Activated gamma-delta T cell treated with anti-CD3 and anti-CD28 coated beads, Interleukin-2, amount 50 U/mL, for 16 hours (primary cell): ENCODE results near the gene ANKRD35.

Experiments
- DNase-seq: peaks from one replicate; pipeline ENCODE4 v3.0.0-alpha.2; 2020; ENCODE audit warnings: low read depth

The ANKRD35 gene

DNA sequence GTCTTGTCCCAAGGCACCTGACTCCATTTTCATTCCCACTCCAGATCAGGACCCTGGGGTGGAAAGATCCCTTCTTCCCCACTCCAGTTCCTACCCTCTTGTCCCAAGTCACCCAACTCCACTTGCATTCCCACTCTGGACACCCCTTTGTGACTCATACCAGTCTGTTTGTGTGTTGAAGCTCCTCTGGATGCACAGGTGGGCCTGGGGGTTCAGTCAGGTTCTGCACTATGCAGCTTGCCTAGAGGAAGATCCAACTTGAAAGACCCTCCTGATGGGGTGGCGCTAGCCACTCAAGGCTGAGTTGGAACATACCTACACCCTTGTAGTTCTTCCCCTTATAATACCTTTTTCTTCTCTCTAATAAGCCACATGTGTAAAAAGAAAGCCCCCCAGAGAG lies 9.8 kb upstream of the ANKRD35 start:
- no peak for DNase-seq

DNA sequence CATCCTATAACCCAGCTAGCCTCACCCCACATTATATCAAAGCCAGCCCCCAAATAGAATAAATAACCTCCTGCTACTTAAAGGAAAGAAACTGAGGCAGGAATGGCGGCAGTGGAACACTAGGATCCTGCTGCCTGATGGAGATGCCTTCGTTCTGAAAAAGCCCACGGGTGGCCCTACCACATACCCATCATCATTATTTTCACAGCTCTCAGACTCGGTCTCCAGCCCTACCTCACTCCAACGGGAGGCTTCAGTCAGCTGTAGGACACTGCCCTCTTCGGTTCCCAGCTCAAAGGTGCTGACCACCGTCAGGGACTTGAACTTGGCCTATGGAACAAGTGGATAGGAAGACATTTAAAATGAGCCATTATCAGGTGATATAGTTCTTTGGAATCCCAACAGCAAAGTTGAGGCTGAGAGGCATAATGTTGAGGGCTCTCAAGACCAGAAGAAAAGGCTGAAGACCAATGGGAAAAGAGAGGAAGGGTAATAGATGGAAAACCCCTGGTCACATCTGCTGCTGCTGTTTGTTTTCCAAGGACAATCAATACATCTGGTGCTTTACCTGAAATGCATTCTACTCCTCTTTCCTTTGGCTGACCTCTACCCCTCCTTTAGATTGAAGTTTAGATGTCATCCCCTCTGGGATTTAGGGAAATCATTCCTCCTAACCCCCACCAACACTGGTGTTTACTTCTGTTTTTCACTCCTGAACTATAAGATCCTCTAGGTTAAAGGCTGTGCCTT lies 7.8 kb upstream of the ANKRD35 start:
- DNase-seq = no peak

DNA sequence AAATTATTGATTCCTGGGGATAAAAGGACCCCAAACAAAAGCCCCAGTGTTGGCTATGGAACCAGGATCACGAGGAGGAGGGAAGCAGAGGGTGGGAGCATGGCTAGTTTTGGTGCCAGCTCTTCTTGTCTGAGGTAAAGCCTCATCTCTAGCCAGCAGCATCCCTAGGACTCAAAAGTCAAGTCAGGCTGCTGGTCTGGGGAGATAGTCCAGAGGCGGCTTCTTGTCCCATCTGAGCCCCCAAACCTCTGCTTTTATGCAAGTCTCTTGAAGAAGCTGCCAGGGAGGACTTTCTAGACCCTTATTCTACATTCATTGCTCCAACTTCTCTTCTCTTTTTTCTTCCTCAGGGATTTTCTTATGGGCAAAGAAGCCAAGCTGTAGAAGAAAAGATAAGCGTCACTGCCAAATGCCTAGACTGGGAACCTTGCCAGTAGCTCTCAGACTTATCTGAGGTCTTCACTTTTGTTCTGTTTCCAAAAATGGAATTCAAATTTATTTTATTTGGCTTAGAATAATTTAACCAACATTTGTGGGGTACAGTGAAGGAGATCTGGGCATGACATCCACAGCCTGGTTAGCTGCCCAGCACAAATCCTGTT lies 6.9 kb upstream of the ANKRD35 start:
- no peak for DNase-seq

DNA sequence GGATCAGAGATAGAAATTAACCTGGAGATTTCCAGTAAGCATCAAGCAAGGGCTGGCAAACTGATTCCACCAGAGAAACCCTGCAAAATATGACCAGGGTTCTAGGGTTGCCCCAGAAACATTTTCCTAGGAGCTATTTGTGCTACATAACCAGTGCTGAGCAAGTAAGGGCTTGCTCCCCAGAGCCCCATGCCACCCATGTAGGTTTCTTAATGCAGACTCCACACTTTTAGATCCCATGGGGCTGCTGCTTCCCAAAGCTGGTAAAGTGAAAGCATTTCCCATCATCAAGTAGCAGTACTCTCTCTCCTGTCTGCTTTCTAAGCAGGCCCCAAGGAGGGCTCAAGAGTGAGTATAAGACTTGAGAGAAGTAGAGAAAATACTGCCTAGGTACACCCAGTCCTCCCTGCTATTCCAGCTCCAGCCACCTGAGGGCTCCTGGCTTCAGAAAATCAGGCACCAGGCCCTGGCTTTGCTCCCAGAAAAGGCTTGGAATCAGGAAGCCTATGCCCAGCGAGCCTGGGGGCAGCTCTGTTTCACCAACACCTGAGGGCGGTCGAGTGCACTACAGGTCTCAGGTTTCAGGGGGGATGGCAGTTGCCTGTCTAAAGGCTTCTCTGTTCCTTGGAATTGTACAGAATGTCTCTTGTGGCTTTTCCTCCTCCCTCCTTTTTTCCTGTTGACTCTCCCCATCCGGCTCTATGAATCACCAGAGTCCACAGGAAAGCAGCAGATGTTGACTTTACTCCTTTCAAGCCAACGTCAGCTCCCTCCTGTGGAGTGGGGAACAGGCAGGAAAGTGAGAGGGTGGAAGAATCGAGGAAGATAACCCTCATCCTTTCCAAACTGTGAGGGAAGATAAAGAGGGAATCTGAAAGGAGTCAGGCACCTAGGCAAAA lies 6.2 kb upstream of the ANKRD35 start:
- peak; percentile 21 for DNase-seq

DNA sequence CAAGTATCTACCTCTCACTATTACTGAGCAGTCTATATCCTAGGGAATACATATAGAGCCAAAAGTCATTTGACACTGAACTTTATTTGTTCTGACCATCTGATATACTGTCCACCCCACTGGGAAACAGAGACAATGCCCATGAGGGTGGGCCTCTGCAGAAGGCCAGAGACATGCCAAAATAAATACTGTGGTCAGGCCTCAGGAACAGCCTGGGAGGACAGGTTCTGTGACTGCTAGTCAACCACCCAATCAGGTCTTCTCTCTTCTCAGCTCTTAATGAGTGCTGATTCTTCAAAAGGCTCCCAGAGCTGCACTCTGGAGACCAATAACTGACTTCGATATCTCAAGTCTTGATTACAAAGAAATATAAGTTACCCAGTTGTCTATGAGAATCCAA lies 5.5 kb upstream of the ANKRD35 start:
- no peak for DNase-seq

DNA sequence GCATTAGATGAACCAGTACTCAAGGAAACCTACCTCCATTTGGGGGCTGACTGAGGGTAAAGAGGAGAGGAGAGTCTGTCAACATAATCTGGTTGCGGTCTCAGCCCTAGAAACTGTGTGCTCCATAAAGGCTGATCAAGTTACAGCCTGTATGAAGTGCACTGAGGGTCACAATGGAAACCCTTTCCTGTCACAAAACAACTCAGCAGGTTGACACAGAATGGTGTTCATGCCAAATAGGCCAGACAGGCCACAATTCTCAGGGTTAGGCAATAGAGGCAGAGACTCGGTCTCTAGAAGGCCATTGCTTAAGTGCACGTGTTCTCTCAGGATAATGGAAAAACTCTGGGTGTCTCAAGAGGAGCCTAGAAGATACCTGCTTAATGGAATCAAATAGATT lies 4.1 kb upstream of the ANKRD35 start:
- DNase-seq = no peak

DNA sequence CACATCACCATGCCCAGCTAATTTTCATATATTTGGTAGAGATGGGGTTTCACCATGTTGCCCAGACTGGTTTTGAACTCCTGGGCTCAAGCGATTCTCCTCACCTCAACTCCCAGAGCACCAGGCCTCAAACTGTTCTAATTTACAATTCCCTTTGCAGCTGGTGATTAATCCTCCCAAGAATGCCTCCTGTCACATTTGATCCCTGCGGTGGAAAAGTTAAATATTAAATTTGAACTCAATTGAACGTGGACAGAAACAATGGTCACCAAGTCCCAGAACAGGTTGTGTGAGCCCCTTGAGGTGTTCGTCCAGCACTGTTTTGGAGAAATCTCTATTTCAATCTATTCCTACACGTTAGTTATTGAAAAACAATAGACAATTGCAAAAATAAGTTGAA lies 2.0 kb upstream of the ANKRD35 start:
- no peak for DNase-seq

DNA sequence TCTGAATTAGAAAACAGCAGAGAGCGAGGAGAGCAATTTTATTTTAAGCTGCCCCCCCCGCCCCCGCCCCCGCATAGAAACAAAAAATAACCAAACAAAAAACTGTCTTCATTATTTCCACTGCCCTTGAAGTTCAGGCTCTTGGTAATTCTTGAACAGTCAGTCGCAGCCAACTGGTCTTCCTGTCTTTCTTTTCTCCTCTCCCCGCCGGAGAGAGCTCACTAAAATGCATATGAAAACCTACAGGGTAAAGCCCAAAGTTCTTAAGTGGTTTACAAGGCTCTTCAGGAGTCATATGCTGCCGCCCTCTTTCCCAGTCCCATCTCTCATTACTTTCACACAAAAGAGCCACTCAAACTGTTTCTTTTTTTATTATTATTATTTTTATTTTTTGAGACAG lies 1.1 kb upstream of the ANKRD35 start:
- DNase-seq = no peak

DNA sequence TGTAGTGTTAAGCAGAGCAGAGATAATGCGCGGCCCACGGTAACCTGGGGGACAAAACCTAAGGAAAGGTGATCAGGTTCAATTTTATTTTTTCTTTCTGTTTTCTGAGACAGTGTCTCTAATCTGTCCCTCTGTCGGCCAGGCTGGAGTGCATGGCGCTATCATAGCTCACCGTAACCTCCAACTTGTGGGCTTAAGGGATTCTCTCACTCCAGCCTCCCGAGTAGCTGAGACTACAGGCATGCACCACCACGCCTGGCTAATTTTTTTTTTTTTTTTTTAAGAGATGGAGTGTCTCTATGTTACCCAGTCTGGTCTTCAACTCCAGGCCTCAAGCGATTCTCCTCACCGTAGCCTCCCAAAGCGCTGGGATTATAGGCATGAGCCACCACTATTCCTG lies 724 bp upstream of the ANKRD35 start:
- no peak for DNase-seq

DNA sequence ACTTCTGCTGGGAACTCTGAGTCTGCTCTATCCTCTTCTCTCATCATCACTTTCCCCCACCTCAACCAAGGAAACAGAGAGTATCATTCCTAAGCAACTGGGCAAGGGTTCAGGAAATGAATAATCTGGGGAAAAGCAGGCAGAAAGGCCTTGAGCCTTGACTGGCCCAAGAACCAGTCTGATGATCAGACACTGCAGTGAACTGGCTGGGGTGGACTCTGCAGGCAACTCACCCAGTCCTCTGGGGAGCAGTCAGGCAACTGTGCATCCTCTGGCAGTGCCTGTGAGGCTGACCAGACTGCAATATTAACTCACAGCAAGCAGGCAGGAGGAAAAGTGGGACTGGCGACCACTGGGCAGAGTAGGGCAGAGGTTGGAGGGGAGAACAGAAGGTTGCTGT lies 991 bp downstream of the ANKRD35 start:
- DNase-seq = no peak

DNA sequence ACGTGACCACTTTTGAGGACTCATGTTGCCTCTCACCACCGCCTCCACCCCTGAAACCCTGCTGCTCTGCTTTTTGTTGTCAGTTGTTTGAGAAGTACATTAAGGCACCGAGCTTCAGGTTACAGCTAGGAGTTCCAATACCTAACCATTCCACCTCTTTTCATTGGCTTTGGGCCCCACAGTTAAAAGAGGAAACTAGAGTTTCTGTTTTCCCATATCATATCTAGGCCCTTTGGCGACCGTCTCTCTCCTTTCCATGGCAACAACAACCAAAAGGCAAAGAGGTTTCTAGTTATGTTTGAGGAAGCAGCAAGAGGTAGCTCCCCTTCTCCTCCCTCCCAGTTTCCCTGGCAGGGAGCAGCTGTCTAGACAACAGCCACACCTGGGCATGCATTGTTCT lies 5.9 kb downstream of the ANKRD35 start:
- DNase-seq = no peak

DNA sequence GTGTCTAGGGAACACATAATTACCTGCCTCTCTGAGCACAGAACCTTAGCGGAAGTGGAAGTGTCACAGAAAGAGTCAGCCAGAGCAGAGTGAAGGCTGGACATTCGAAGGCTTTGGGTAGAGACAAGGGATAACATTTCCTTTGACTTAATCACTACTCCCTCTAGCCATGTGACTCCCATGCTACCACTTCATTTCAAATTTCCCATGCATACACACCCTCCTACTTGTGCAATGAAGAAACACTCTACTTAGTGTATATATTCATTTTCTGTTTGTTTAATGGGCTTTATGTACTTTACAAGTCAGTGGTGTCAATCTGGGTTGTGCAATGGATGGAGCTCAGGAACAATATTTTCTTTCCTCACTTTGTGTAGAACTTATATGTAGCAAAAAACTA lies 6.9 kb downstream of the ANKRD35 start:
- DNase-seq = no peak

DNA sequence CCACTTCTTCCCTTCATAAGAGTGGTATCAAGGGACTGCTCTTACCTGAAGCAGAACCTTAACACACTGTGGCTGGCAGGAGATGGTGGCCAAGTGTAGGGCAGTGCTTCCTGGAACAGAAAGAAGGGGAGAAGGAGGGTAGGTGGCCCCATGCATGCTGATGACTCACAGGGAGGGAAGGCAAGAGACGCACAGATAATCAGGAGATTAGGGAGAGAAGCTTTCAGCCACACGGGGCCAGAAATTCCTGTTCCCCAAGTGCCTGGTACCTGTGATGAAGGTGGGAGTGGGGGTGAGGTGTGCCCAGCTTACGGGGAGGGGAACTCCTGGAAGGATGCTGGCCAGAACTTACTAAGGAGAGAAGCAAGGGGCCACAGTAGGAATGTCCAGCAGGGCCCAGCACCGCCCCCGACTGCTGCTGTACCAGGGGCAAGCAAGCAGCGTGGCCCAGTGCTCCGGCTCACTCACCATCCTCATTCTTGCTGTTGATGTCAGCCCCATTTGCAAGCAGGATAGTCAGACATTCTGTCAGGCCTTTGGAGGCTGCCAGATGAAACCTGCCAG lies 7.7 kb downstream of the ANKRD35 start:
- no peak for DNase-seq

DNA sequence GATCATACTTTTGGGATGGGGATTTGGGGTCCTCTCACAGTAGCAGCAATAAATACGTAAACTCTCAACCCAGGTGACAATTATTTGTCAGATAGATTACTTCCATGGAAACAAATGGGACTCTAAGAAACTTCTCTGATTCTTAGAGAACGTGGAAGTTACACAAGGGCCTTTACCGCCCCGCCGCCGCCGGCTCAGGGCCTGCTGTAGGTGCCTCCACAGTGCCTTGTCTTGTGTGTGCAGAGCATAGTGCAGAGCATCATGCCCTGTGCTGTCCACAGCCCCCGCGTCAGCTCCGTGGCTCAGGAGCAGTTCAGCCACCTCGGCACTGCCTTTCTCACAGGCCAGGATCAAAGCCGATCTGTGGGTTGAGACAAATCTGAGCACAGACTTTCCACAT lies 11.0 kb downstream of the ANKRD35 start:
- no peak for DNase-seq

DNA sequence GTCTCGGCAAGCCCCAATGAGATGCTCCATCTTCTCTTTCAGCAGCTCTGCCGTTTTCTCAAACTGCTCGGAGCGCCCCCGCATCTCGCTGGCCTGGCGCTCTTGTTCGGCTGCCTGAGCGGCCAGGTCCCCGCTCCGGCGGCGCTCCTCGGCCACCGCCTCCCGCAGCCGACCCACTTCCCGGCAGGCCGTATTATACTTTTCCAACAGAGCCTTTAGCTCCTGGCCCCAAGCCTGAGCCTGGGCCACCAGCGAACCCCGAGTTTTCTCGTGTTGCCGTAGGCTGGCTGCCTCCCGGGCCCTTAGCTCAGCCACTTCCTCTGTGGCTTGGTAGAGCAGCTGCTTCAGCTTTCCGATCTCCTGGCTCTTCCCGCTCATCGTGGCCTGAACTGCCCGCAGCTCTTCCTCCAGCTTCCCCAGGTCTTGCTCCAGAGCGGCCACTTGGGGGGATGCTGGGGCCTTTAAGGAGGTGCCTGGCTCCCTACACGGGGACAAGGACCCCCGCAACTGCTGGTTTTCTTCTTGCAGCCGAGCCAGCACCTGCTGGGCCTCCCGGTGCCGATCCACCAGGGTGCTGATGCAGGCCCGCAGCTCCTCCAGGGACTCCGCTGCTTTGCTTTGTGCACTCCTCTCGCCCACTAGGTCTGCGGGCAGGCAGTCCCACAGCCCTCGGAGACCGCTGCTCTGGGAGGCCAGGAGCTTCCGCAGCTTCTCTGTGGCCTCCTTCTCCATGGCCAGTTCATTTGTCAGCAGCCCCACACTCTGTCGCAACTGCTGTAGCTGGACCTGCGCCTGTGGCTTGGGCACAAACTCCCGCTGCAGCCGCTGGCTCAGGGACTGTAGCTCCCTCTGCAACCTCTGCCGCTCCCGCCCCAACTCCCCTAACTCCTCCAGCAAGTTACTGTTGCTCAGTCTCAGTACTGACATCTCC lies 13.4 kb downstream of the ANKRD35 start:
- no peak for DNase-seq

DNA sequence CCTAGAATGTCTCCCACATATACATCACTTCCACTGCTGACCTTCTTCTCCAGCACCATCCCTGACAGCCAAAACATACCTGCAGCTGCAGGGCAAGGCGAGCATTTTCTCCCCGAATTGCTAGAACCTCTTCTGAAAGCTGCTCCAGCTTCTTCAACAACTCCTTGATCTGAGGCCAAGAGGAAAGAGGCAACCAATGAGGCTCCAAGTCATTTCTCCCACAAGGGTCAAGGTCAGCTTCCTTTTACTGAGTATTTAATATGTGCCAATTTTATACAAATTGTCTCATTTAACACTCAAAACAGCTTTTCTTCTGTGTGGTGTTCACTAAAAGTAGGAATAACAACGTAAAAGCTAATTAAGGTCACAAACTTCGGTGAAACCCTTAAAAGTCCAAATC lies 17.4 kb downstream of the ANKRD35 start:
- no peak for DNase-seq

DNA sequence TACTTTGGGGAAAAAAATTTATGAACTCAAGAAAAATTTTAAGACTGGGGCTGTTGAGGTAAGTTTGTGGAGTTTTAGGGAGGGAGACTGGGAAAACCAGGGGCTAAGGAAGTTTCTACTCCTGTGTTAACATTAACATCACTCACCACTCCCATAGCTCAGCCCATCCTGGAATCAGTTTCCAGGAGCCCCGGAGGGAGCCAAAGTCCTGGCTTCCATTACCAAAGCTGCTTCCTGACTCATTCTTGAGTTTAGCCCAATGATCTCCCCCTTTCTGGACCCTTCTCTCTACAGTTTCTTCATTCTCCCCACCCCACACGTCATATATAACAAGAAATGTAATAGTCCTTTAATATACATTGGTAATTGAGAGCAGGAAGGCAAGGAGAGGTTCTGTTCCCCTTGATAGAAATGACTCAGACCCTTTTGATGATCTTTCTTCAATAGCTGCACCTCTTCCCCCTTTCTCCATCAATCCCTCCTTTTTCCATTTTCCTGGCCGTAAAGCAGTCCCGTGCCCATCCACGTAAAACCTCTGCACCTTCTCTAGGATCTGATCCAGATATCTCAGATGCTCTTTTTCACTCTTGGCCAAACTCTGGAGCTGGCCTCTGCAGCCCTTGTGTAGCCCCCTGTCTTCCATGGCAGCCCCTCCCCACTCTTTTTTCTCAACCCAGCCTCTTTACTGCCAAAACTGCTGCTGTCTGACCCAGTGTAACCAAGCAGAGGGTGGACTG lies 22.2 kb downstream of the ANKRD35 start:
- DNase-seq = no peak

DNA sequence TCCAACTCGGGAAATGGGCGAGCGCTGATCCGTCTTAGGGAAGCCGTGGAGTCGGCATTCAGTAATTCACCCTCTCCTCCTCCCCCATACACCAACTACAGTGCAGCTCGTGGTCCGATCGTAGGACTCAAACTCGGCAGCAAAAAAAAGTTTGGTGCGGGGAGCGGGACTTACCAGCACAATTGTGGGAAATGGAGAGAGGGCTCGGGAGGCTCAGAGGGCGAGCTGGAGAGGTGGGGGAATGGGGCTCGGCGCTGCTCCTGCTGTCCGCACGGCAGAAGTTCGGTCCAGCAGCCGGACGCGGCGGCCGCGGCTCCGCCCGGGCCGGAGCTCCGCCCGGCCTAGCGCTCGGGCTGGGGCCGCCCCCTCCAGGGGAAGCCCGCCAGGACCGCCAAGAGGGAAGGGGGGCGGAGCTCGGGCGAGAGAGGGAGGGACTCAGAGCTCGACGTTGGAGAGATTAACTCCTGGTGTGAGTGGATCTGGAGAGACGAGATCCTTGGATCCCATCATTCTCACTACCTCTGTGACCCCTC lies 26.1 kb downstream of the ANKRD35 start:
- DNase-seq = peak; percentile 65

DNA sequence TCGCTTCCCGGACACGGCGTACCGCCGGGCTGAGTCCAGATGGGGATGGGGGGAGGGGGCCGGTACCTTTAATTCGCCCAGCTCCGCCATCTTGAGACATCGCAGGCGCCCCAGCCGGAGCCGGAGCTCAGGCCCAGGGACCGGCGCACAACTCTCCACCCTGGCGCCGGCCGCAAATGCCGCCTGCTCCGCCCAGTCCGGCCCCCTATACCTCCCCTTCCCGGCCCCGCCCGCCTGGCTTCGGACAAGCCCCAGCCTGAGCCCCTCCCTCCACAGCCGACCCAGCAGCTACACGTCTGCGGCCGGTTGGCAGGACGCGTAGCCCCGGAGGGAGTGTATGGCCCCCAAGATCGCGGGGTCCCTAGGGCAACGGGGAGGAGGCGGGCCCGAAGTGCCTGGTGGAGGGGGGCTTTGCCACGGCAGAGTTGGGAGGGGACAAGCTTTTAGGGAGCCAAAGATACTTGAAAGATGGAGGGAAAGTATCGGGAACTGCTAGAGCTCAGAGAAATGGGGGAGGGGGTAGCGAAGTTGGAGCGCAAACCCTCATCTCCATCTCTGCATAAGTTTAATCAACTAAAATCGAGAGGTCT lies 26.7 kb downstream of the ANKRD35 start, which contains the start of gene PIAS3:
TSS of gene PIAS3 (minus strand) at position 181 of the 590 bp plus-strand sequence. CDS start at position 90, 91 bp downstream.
- DNase-seq = peak; percentile 79
